ENCODE results near the gene TPD52L2. TPM values are rescaled to one million over a fixed set of nuclear protein-coding genes. Genes with fewer than 3 reads are reported as not detected.
A peak's percentile ranks its signal among the peaks of the same experiment; 100 is the strongest.

The TPD52L2 gene
- total and polyA plus RNA-seq, 8 donors, result 42.0 to 75.6 (median 52.9) TPM

DNA sequence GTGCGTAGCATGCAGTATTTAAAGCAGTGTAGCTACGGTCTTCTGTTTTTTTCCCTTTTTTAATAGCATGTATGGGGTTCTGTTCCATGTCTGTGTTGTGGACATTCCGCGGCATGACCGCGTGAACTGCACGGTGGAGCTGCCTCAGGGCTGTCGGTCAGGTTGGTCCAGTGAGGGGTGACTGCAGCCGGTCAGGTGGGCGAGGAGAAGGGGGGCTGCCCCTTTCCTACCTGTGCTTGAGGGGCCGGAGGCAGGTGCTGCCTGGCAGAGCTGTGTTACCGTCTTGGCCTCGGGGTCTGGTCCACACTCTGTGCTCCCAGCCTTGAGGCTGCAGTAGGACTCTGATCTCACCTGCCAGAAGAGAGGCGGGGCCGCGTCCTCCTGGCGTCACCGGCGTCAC, 66.7 kb downstream of the TPD52L2 start:
- DNase-seq, result no peak
- intact Hi-C loops (cut with DNase I; ENCODE audit: low total_unique reads), result no loop called here
- peaks cover 72 to 95% (median 92%) of the 10 kb centered on the region in 4 donors for H3K36me3 ChIP-seq

DNA sequence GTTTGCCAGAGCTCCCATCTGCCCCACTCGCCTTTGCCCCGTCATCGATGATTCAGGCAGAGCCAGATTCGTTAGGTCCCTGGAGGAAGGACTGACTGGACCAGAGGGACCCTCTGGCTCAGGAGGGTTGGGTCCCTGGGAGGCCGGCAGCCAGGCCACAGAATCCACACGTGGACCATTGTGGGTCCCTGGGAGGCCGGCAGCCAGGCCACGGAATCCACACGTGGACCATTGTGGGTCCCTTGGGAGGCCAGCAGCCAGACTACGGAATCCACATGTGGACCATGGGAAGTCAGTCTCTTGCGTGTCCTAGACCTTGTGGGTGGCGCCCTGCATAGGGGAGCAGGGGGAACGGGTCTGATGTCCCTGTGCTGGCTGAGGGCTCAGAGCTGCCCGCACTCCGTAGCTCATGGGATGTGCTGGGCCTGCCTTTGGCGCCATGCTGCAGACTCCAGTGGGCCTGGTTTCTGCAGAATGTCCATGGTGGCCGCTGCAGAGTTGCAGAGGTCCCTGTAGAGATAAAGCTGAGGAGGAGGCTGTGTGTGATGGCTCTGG, 67.6 kb downstream of the TPD52L2 start:
- H3K9me3 ChIP-seq, result no peaks in the 10 kb centered on the region
- H3K27me3 ChIP-seq, result no peaks in the 10 kb centered on the region
- DNase-seq, result no peak
- H3K27ac ChIP-seq, result no peak overlapping the region
- peaks cover 6 to 23% (median 15%) of the 10 kb centered on the region in 4 donors for H3K4me1 ChIP-seq
- TF ChIP-seq EP300 (IDR thresholded peaks at IDR 0.05) (no peak), POLR2A (IDR thresholded peaks at IDR 0.05) (no peak), POLR2AphosphoS5 (IDR thresholded peaks at IDR 0.05) (no peak)
- TF ChIP-seq, protein P1, sequence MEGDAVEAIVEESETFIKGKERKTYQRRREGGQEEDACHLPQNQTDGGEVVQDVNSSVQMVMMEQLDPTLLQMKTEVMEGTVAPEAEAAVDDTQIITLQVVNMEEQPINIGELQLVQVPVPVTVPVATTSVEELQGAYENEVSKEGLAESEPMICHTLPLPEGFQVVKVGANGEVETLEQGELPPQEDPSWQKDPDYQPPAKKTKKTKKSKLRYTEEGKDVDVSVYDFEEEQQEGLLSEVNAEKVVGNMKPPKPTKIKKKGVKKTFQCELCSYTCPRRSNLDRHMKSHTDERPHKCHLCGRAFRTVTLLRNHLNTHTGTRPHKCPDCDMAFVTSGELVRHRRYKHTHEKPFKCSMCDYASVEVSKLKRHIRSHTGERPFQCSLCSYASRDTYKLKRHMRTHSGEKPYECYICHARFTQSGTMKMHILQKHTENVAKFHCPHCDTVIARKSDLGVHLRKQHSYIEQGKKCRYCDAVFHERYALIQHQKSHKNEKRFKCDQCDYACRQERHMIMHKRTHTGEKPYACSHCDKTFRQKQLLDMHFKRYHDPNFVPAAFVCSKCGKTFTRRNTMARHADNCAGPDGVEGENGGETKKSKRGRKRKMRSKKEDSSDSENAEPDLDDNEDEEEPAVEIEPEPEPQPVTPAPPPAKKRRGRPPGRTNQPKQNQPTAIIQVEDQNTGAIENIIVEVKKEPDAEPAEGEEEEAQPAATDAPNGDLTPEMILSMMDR (IDR thresholded peaks at IDR 0.05), result no peak
- 88 to 93% (median 91%) methylated on average over 11 to 17 of the region's 17 CpGs for WGBS, 5 donors
- intact Hi-C loops (cut with DNase I; ENCODE audit: low total_unique reads), result no loop called here
- H3K4me3 ChIP-seq, result no peak overlapping the region
- peaks cover 69 to 98% (median 92%) of the 10 kb centered on the region in 4 donors for H3K36me3 ChIP-seq

More for the DNA sequence above, 66.7 kb downstream of the TPD52L2 start:
- WGBS, 5 donors, result 75 to 94% (median 87%) methylated on average over 17 to 19 of the region's 19 CpGs
- TF ChIP-seq, protein P1 (IDR thresholded peaks at IDR 0.05), result no peak
- TF ChIP-seq POLR2A (IDR thresholded peaks at IDR 0.05) (no peak), POLR2AphosphoS5 (IDR thresholded peaks at IDR 0.05) (no peak), EP300 (IDR thresholded peaks at IDR 0.05) (no peak)
- Histone ChIP-seq H3K4me1 (peaks cover 6 to 20% (median 15%) of the 10 kb centered on the region in 4 donors), H3K9me3 (no peaks in the 10 kb centered on the region), H3K27ac (peak overlapping the region in 4 of 5 donors; percentile 29 to 64 (median 48)), H3K4me3 (peak overlapping the region in 1 of 4 donors; percentile 9), H3K27me3 (no peaks in the 10 kb centered on the region)

DNA sequence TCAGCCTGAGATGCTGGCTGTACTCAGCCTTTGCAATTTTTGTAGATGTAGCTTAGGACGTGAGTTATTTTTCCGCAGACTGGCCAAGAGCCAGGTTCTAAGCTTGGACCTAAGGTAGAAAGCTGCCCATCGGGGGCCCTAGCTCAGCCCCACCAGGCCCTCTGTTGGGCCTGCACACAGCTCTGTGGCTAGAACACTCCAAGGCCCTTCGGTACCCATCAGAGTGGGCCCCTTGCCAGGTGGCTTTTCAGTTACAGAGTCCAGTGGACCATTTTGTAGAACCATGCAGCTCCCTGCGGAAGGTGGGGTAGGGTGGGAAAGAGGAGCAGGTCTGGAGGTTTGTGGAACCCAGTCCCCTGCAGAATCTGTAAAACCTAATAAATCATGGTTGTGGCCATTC, 68.6 kb downstream of the TPD52L2 start:
- Histone ChIP-seq H3K27me3 (no peaks in the 10 kb centered on the region), H3K4me3 (no peak overlapping the region), H3K4me1 (peaks cover 6 to 32% (median 20%) of the 10 kb centered on the region in 4 donors), H3K36me3 (peaks cover 61 to 98% (median 89%) of the 10 kb centered on the region in 4 donors), H3K27ac (no peak overlapping the region), H3K9me3 (no peaks in the 10 kb centered on the region)
- no peak for TF ChIP-seq POLR2A (IDR thresholded peaks at IDR 0.05)
- WGBS, 5 donors, result 51 to 91% (median 84%) methylated on average over 3 to 5 of the region's 5 CpGs
- DNase-seq, result no peak
- intact Hi-C loops (cut with DNase I; ENCODE audit: low total_unique reads), result no loop called here

DNA sequence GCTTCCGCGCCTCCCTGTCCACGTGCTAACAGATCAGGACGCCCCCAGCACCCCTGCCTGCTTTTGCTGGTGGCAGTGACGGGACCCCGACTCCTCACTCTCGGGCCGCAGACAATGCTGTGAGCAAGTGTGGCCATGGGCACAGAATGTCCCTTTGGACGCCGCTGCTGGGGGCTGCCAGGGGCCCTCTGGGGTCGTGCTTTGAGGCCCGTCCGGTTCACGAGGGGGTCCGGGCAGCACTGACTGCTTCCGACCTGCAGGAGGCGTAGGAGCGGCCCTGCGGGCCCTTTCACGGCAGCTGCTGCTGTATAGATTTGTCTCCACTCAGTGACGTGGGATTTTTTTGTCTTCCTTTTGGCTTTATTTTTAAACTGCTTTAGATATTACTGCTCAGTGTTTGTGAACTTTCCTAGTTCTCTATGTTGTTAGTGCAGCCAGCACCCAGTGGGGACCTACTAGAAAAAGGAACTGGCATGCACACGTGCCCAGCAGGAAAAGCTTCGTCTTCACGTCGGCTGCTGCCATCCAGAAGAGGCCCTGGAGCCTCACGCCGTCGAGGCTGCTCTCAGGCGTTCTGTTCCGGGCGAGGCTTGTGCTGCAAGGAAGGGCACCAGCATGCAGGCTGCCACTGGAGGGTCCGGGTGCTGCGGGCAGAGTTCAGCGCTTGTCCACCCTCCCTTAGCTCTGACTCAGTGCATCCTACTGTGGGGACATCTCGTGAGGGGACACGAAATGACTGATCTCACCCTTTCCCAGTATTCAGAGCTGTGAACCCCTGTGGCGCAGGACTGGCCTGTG, 69.4 kb downstream of the TPD52L2 start:
- whole genome bisulfite sequencing, 5 donors, result 84 to 88% (median 84%) methylated on average over 37 of the region's 37 CpGs
- H3K9me3 ChIP-seq, result no peaks in the 10 kb centered on the region
- H3K27ac ChIP-seq, result no peak overlapping the region
- no peak for DNase-seq
- intact Hi-C loops (cut with DNase I; ENCODE audit: low total_unique reads), result no loop called here
- H3K4me1 ChIP-seq, result peaks cover 6 to 36% (median 24%) of the 10 kb centered on the region in 4 donors
- no peaks in the 10 kb centered on the region for H3K27me3 ChIP-seq
- TF ChIP-seq POLR2AphosphoS5 (IDR thresholded peaks at IDR 0.05) (no peak), POLR2A (IDR thresholded peaks at IDR 0.05) (no peak), EP300 (IDR thresholded peaks at IDR 0.05) (no peak)
- TF ChIP-seq, protein P1 (IDR thresholded peaks at IDR 0.05), result peak in 1 of 7 experiments; percentile 16
- peaks cover 52 to 98% (median 89%) of the 10 kb centered on the region in 4 donors for H3K36me3 ChIP-seq
- H3K4me3 ChIP-seq, result no peak overlapping the region

Measured in stomach (tissue), 9 donors.